K562 (cell line): ENCODE results near the gene PAFAH1B2. TPM values are rescaled to one million over a fixed set of nuclear protein-coding genes. Genes with fewer than 3 reads are reported as not detected.

Source experiments
- BHLHE40 ChIP-seq: IDR thresholded peaks from 2 replicates; pipeline ENCODE4 v1.6.1; 2011; ENCODE audit warnings: low read length, improper control_type of control experiment
- C11orf30 ChIP-seq: fragments of 450-650 bp; IDR thresholded peaks from 2 replicates; pipeline ENCODE4 v1.6.1; 2016; ENCODE audit warnings: low read depth, mild to moderate bottlenecking
- CEBPG ChIP-seq, 3 experiments: fragments of 200-800 bp in 1 of 3; sonication (Bioruptor generic) in 1 of 3; sonication (generic) in 1 of 3; formaldehyde crosslinking in 1 of 3; IDR thresholded peaks in 2 of 3; conservative IDR thresholded peaks in 1 of 3; 2 replicates each; pipeline versions ENCODE4 v1.6.1 to v1.8.0; 2016 to 2022; ENCODE audit warnings: missing compliant biosample characterization in 2 of 3, missing genetic modification characterization in 2 of 3, mild to moderate bottlenecking in 1 of 3, missing genetic modification reagents in 1 of 3
- CLOCK ChIP-seq: fragments of 250-450 bp; sonication (Bioruptor Pico); IDR thresholded peaks from 2 replicates; pipeline ENCODE4 v1.4.0; 2020; ENCODE audit warnings: mild to moderate bottlenecking, moderate library complexity, borderline replicate concordance
- KDM1A ChIP-seq, 2 experiments: fragments of 450-650 bp; IDR thresholded peaks; 2 replicates each; pipeline ENCODE4 v1.6.1; 2016; ENCODE audit warnings: mild to moderate bottlenecking in 2 of 2
- NEUROD1 ChIP-seq: fragments of 150-350 bp; IDR thresholded peaks from 2 replicates; pipeline ENCODE4 v1.6.1; 2014; ENCODE audit warnings: borderline replicate concordance, low read length, low read depth; ENCODE audit not compliant: partially characterized antibody
- NFXL1 ChIP-seq: fragments of 450-650 bp; formaldehyde crosslinking; IDR thresholded peaks from 2 replicates; pipeline ENCODE4 v1.4.0; 2021; ENCODE audit warnings: mild to moderate bottlenecking
- PHTF2 ChIP-seq: fragments of 250-450 bp; sonication (Bioruptor Pico); IDR thresholded peaks from 2 replicates; pipeline ENCODE4 v1.5.0; 2021; ENCODE audit warnings: mild to moderate bottlenecking
- PKNOX1 ChIP-seq: fragments of 450-650 bp; IDR thresholded peaks from 2 replicates; pipeline ENCODE4 v1.6.1; 2016
- SUPT5H ChIP-seq: fragments of 450-650 bp; IDR thresholded peaks from 2 replicates; pipeline ENCODE4 v1.6.1; 2016
- TAF1 ChIP-seq: IDR thresholded peaks from 2 replicates; pipeline ENCODE4 v1.6.1; 2011; ENCODE audit warnings: mild to moderate bottlenecking, low read length, moderate library complexity; ENCODE audit not compliant: insufficient read depth, control insufficient read depth, severe bottlenecking; ENCODE audit errors: extremely low read depth
- polyA plus RNA-seq, 8 experiments: library from polyadenylated mRNA; depleted of rRNA in 4 of 8; stranded (reverse) in 5 of 8; unstranded in 3 of 8; fragments of >200 nt; fragmentation: Nextera tagmentation in 2 of 8; fragmentation: Illumina TruSeq in 1 of 8; extraction: Ambion mirVana in 2 of 8; extraction: Trizol in 1 of 8; gene quantifications; 2 replicates each; pipeline versions ENCODE4 v1.2.1 to v1.2.3, GENCODE V29; 2011 to 2014; ENCODE audit warnings: inconsistent platforms in 1 of 8, missing spikeins in 1 of 8
- total RNA-seq, 7 experiments: library from RNA; depleted of rRNA in 6 of 7; stranded (reverse); fragments of >200 nt in 6 of 7; fragmentation: Illumina TruSeq in 2 of 7; extraction: Trizol in 2 of 7; gene quantifications; 2 replicates each; pipeline versions ENCODE4 v1.2.1 to v1.2.3, GENCODE V29; 2011 to 2021; ENCODE audit warnings: low replicate concordance in 1 of 7

Gene PAFAH1B2
- total and polyA plus RNA-seq, 9 of the 15 experiments (the other 6 are each of a cell fraction or from before 2014, with no cell fraction given) = 27.8 to 94.7 (median 64.9) TPM

GRCh38 chr11:117178210-117179034 is 34.3 kb downstream of the PAFAH1B2 start, which contains the start of gene SIDT2 (continued):
- TF ChIP-seq PKNOX1 (peak; percentile 62), NFXL1 (CRISPR knock-in tag) (no peak), SUPT5H (peak; percentile 57; the same call in 1 of the 2 replicates), BHLHE40 (peak; percentile 62), NEUROD1 (peak; percentile 87), C11orf30 (0 out of 2 replicates have a peak, but pooled peaks have one; percentile 30), CEBPG (CRISPR knock-in tag; IDR thresholded peaks at IDR 0.05) (no peak), CEBPG (tag; conservative IDR thresholded peaks at IDR 0.05 in 1 of 2, IDR thresholded peaks at IDR 0.05 in 1 of 2) (no peak), TAF1 (peak; percentile 49), PHTF2 (CRISPR knock-in tag) (no peak), CLOCK (CRISPR knock-in tag) (no peak), KDM1A (IDR thresholded peaks at IDR 0.05) (no peak; a peak in 1 of 4 replicates)
